Sigmoid colon (tissue), 7 donors: ENCODE measurements around the gene RXYLT1. TPM values are rescaled to one million over a fixed set of nuclear protein-coding genes. Genes with fewer than 3 reads are reported as not detected.

ENCODE experiments used
- DNase-seq: peaks from one replicate; pipeline ENCODE4 v3.0.0-alpha.2; 2019
- H3K27ac ChIP-seq, 4 donors: fragments of 200-600 bp; sonication (generic); one replicate each; pipeline ENCODE4 v1.5.1; 2016 to 2019; ENCODE audit warnings: mild to moderate bottlenecking in 1 of 4
- H3K27me3 ChIP-seq, 3 donors: fragments of 200-600 bp; sonication (generic); one replicate each; pipeline ENCODE4 v1.5.1; 2019; ENCODE audit warnings: mild to moderate bottlenecking in 1 of 3
- H3K36me3 ChIP-seq, 4 donors: fragments of 200-600 bp; sonication (generic); one replicate each; pipeline ENCODE4 v1.5.1; 2016 to 2019
- H3K4me1 ChIP-seq, 4 donors: fragments of 200-600 bp; sonication (generic); one replicate each; pipeline ENCODE4 v1.5.1; 2017 to 2019
- H3K4me3 ChIP-seq, 4 donors: fragments of 200-600 bp; sonication (generic); one replicate each; pipeline ENCODE4 v1.5.1; 2017 to 2019; ENCODE audit warnings: mild to moderate bottlenecking in 2 of 4, moderate library complexity in 1 of 4
- H3K9me3 ChIP-seq, 4 donors: fragments of 200-600 bp in 3 of 4; sonication (generic) in 3 of 4; one replicate each; pipeline versions ENCODE4 v1.5.1 to v1.6.1; 2013 to 2019
- CTCF ChIP-seq, 4 experiments: fragments of 450-650 bp in 3 of 4; fragments of 200-600 bp in 1 of 4; IDR thresholded peaks; one replicate each; pipeline ENCODE4 v1.5.1; 2016 to 2019; ENCODE audit warnings: antibody characterized with exemption in 4 of 4, mild to moderate bottlenecking in 3 of 4, moderate library complexity in 2 of 4
- EP300 ChIP-seq, 4 donors: sonication (generic); formaldehyde crosslinking; IDR thresholded peaks; one replicate each; pipeline ENCODE4 v1.6.1; 2017; ENCODE audit warnings: antibody characterized with exemption in 4 of 4
- POLR2A ChIP-seq, 2 donors: fragments of 450-650 bp; IDR thresholded peaks; one replicate each; pipeline ENCODE4 v1.6.1; 2016; ENCODE audit warnings: antibody characterized with exemption in 2 of 2, mild to moderate bottlenecking in 2 of 2, moderate library complexity in 2 of 2
- POLR2AphosphoS5 ChIP-seq, 4 donors: sonication (generic); formaldehyde crosslinking; IDR thresholded peaks; one replicate each; pipeline ENCODE4 v1.6.1; 2017; ENCODE audit warnings: antibody characterized with exemption in 4 of 4
- WGBS, 2 donors: extraction: QIAGEN DNeasy Blood & Tissue Kit; methylation state at CpG; one replicate each; pipeline ENCODE4 v1.1.7; 2013; 5-methylcytosine and 5-hydroxymethylcytosine counted together
- intact Hi-C: fragments of 100-400 bp; cut with DNase I; formaldehyde crosslinking; loops from one replicate; pipeline ENCODE4 v1.15.1; 2023
- polyA plus RNA-seq, 3 donors: library from polyadenylated mRNA; stranded (reverse); fragments of 200-250 nt; gene quantifications; one replicate each; pipeline ENCODE4 v1.2.3, GENCODE V29; 2013
- total RNA-seq, 4 donors: library from RNA; depleted of rRNA; stranded (reverse); fragments of >200 nt; gene quantifications; one replicate each; pipeline ENCODE4 v1.1.0, GENCODE V29; 2016
- donor health status: healthy with polysubstance abuse.
- donor health status: Bipolar disorder and iron deficiency.
- donor health status: healthy.

RXYLT1 gene
- total and polyA plus RNA-seq, 7 donors, result 4.2 to 17.0 (median 12.1) TPM

DNA sequence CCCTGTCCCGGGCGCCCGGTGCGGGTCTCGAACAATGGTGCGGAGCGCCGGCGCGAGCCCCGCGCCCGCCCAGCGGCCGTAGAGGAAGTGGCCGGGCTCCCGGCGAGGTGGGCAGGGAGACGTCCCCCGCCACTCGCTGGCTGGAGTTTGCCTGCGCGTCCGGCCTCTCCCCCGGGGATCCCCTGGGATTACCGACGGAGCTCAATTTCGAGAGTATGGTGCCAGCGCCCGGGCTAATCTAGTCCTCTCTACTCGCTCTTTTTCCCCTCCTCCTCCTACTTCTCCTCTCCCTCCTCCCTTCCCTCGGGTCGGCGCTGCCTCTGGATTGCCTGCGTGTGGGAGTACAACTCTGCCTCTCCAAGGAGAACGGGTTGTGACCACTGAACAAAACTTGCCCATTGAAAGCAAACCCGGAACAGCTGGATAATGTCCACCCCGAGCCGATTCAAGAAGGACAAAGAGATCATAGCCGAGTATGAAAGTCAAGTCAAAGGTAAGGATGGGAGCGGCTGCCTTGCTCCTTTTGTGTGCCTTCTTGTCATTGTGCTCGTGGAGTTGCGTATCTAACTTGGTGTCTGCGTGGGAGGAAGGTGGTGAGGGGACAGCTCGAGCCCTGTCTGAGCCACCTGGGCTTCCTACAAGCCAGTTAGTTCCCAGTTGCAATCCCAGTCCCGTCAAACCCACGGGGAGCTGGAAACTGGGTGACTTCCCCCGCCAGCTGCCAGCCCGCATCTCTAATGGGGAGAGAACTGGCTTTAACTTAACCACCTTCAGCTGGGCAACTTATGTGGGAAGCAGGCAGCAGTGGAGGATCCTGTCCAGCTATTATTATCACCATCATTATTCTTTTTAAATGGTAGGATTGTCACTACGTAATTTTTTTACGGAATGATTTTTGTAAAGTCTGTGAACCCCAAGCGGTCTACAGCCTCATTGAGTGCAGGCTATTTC, 65.0 kb downstream of the RXYLT1 start, which contains the start of gene SRGAP1:
Gene SRGAP1, plus strand, starts transcription at position 310 of the 951 bp plus-strand sequence. Its CDS starts 117 bp downstream, at position 427.
- WGBS, 2 donors, result 2 to 4% methylated on average over 52 of the region's 52 CpGs
- no peaks in the 10 kb centered on the region for H3K36me3 ChIP-seq
- DNase-seq, result peak; percentile 86
- H3K9me3 ChIP-seq, result no peaks in the 10 kb centered on the region
- peaks cover 0 to 30% (median 21%) of the 10 kb centered on the region in 4 donors for H3K4me1 ChIP-seq
- peak within 1 kb of the TSS; percentile 89 to 99 (median 95) for H3K27ac ChIP-seq
- intact Hi-C loops, result loop anchor here (1.0 to 5.0 kb wide), 5 partner anchors 148 to 378 kb away; partner anchors contain the start of gene KICS2
- H3K4me3 ChIP-seq, result peak within 1 kb of the TSS; percentile 71 to 92 (median 85)
- TF ChIP-seq POLR2A (IDR thresholded peaks at IDR 0.05) (no peak), CTCF (IDR thresholded peaks at IDR 0.05) (no peak), EP300 (IDR thresholded peaks at IDR 0.05) (no peak), POLR2AphosphoS5 (IDR thresholded peaks at IDR 0.05) (peak in 3 of 4 donors; percentile 28 to 53 (median 42))
- no peaks in the 10 kb centered on the region for H3K27me3 ChIP-seq

GRCh38 chr12:63845726-63846125, 66.0 kb downstream of the RXYLT1 start:
- Histone ChIP-seq H3K36me3 (no peaks in the 10 kb centered on the region), H3K27me3 (no peaks in the 10 kb centered on the region), H3K4me3 (peak overlapping the region; percentile 71 to 92 (median 85)), H3K4me1 (peaks cover 0 to 36% (median 23%) of the 10 kb centered on the region in 4 donors), H3K9me3 (no peaks in the 10 kb centered on the region), H3K27ac (peak overlapping the region in 1 of 4 donors; percentile 97)
- DNase-seq, result no peak
- TF ChIP-seq CTCF (IDR thresholded peaks at IDR 0.05), result no peak
- no peak for TF ChIP-seq POLR2A (IDR thresholded peaks at IDR 0.05)
- TF ChIP-seq EP300 (IDR thresholded peaks at IDR 0.05), result no peak
- no peak for TF ChIP-seq POLR2AphosphoS5 (IDR thresholded peaks at IDR 0.05)
- WGBS, 2 donors, result 12 to 50% methylated on average over 2 of the region's 2 CpGs
- intact Hi-C loops, result no loop called here

DNA sequence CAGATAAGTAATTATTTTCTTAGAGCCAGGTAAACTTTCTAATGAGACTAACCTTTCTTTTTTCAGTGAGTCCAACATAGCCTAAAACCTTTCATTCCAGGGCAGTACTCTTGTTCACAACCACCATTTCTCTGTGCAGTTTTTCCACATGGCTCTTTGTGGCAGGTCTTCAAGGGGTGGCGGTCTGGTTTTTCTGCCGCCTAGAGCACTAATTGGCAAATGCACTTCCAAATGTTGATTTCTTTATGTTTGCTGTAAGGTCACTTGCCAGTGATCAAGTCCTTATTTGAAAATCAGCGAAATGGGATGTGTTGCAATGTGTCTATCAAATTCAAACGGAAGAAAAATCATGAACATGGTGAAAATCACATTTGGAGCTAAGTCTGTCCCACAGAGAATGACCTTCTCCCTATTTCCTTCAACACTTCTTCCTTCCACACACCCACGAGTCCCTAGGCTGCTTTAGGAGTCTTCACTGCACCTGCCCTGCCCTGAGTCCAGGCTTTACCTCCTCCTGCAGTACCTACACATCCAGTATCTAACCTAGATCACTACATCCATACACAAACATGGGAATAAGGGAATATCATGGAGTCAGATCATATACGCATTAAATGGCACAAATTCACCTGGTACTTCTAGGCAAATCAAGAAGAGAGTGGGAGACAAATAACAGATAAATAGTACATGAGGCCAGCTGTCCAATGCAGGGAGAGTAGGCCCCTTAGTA, 66.7 kb downstream of the RXYLT1 start:
- no peak for TF ChIP-seq POLR2AphosphoS5 (IDR thresholded peaks at IDR 0.05)
- TF ChIP-seq POLR2A (IDR thresholded peaks at IDR 0.05), result no peak
- TF ChIP-seq CTCF (IDR thresholded peaks at IDR 0.05), result no peak
- TF ChIP-seq EP300 (IDR thresholded peaks at IDR 0.05), result no peak
- intact Hi-C loops, result no loop called here
- Histone ChIP-seq H3K36me3 (no peaks in the 10 kb centered on the region), H3K27me3 (no peaks in the 10 kb centered on the region), H3K4me1 (peaks cover 0 to 36% (median 23%) of the 10 kb centered on the region in 4 donors), H3K27ac (no peak overlapping the region), H3K4me3 (peak overlapping the region in 2 of 4 donors; percentile 79 to 92), H3K9me3 (no peaks in the 10 kb centered on the region)
- WGBS, 2 donors, result 48 to 82% methylated on average over 6 of the region's 6 CpGs
- DNase-seq, result no peak

DNA sequence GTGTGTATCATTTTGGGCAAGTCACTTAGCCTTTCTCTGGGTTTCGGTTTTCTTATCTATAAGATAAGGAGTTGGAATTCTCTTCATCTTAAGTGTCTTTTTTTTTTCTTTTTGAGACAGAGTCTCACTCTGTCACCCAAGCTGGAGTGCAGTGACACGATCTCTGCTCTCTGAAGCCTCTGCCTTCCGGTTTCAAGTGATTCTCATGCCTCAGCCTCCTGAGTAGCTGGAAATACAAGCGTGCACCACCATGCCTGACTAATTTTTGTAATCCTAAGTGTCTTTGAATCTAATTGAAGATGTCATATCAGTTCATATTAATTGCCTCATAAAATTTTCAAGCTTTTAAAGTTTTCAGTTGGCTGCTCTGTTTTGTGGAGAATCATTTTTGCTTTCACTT, 68.7 kb downstream of the RXYLT1 start:
- Histone ChIP-seq H3K27me3 (no peaks in the 10 kb centered on the region), H3K27ac (no peak overlapping the region), H3K4me1 (peaks cover 0 to 31% (median 20%) of the 10 kb centered on the region in 4 donors), H3K9me3 (no peaks in the 10 kb centered on the region), H3K4me3 (no peak overlapping the region), H3K36me3 (no peaks in the 10 kb centered on the region)
- intact Hi-C loops, result no loop called here
- 63 to 84% methylated on average over 4 of the region's 4 CpGs for WGBS, 2 donors
- DNase-seq, result no peak
- no peak for TF ChIP-seq POLR2AphosphoS5 (IDR thresholded peaks at IDR 0.05)
- TF ChIP-seq CTCF (IDR thresholded peaks at IDR 0.05), result no peak
- no peak for TF ChIP-seq POLR2A (IDR thresholded peaks at IDR 0.05)
- TF ChIP-seq EP300 (IDR thresholded peaks at IDR 0.05), result no peak
